ENCODE results near the gene SLC1A2.

DNA sequence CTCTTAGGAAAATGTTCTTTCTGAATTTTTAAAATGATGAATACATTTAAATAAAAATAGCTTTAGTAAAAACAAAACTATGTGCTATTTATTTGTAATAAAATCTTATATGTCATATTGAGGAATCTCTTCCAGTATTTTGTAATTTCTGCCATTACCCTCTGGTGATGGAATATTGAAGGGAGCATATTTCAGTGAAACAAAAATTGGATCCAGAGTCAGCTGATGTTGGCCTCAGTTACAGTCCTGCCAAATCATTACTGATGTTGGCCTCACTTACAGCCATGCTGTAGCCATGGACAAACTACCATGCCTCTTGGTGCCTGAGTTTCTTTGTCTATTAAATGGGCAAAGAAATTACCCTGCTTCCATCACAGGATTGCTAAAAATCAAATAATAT lies 133.2 kb downstream of the SLC1A2 start:
- TF ChIP-seq, protein P1, sequence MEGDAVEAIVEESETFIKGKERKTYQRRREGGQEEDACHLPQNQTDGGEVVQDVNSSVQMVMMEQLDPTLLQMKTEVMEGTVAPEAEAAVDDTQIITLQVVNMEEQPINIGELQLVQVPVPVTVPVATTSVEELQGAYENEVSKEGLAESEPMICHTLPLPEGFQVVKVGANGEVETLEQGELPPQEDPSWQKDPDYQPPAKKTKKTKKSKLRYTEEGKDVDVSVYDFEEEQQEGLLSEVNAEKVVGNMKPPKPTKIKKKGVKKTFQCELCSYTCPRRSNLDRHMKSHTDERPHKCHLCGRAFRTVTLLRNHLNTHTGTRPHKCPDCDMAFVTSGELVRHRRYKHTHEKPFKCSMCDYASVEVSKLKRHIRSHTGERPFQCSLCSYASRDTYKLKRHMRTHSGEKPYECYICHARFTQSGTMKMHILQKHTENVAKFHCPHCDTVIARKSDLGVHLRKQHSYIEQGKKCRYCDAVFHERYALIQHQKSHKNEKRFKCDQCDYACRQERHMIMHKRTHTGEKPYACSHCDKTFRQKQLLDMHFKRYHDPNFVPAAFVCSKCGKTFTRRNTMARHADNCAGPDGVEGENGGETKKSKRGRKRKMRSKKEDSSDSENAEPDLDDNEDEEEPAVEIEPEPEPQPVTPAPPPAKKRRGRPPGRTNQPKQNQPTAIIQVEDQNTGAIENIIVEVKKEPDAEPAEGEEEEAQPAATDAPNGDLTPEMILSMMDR (IDR thresholded peaks at IDR 0.05) = no peak
- TF ChIP-seq POLR2A (IDR thresholded peaks at IDR 0.05; ENCODE audit: low read depth) (no peak), POLR2AphosphoS5 (IDR thresholded peaks at IDR 0.05) (no peak)
